Esophagus muscularis mucosa (tissue), 3 donors: ENCODE measurements around the gene CDC5L.

Experiments
- CTCF ChIP-seq, 3 experiments: fragments of 200-600 bp in 2 of 3; fragments of 450-650 bp in 1 of 3; sonication (generic) in 2 of 3; IDR thresholded peaks; one replicate each; pipeline ENCODE4 v1.5.1; 2017 to 2019; ENCODE audit warnings: antibody characterized with exemption in 3 of 3, mild to moderate bottlenecking in 2 of 3, moderate library complexity in 1 of 3
- POLR2A ChIP-seq: fragments of 450-650 bp; IDR thresholded peaks from one replicate; pipeline ENCODE4 v1.6.1; 2017; ENCODE audit warnings: antibody characterized with exemption, moderate library complexity, mild to moderate bottlenecking, low read depth

GRCh38 chr6:44428682-44429081 lies 41.2 kb downstream of the CDC5L start:
- TF ChIP-seq CTCF (IDR thresholded peaks at IDR 0.05) (no peak), POLR2A (no peak)
